ENCODE measurements around the gene APBA2. TPM values are rescaled to one million over a fixed set of nuclear protein-coding genes. Genes with fewer than 3 reads are reported as not detected.

The APBA2 gene
- total RNA-seq, 1 experiment from 2014 or later: not detected

- peak; percentile 72 for DNase-seq (ENCODE audit: low spot score)
Observed at GRCh38 chr15:29102173-29102794, 216.5 kb downstream of the APBA2 start.

GRCh38 chr15:29102911-29103823 is 217.4 kb downstream of the APBA2 start:
- no peak for DNase-seq (ENCODE audit: low spot score)

- DNase-seq (ENCODE audit: low spot score): peak; percentile 57
Observed at GRCh38 chr15:29103824-29104565, 218.2 kb downstream of the APBA2 start.

- no peak for DNase-seq (ENCODE audit: low spot score)
Observed at GRCh38 chr15:29104566-29104880, 218.7 kb downstream of the APBA2 start.

GRCh38 chr15:29105151-29105854 is 219.5 kb downstream of the APBA2 start:
- no peak for DNase-seq (ENCODE audit: low spot score)

GRCh38 chr15:29106116-29106515 is 220.3 kb downstream of the APBA2 start:
- DNase-seq (ENCODE audit: low spot score): no peak

GRCh38 chr15:29106551-29107290 is 220.9 kb downstream of the APBA2 start:
- DNase-seq (ENCODE audit: low spot score): no peak

GRCh38 chr15:29107291-29107890 is 221.6 kb downstream of the APBA2 start:
- DNase-seq (ENCODE audit: low spot score): no peak

- no peak for DNase-seq (ENCODE audit: low spot score)
Observed at GRCh38 chr15:29107971-29108645, 222.3 kb downstream of the APBA2 start.

- no peak for DNase-seq (ENCODE audit: low spot score)
Observed at GRCh38 chr15:29109762-29110161, 224.0 kb downstream of the APBA2 start.

GRCh38 chr15:29110176-29110575 is 224.4 kb downstream of the APBA2 start:
- no peak for DNase-seq (ENCODE audit: low spot score)

GRCh38 chr15:29110733-29111132 is 225.0 kb downstream of the APBA2 start:
- DNase-seq (ENCODE audit: low spot score): no peak

GRCh38 chr15:29111705-29112281 is 226.0 kb downstream of the APBA2 start:
- DNase-seq (ENCODE audit: low spot score): no peak

- DNase-seq (ENCODE audit: low spot score): no peak
Observed at GRCh38 chr15:29113336-29114220, 227.8 kb downstream of the APBA2 start.

GRCh38 chr15:29114221-29115092 is 228.7 kb downstream of the APBA2 start:
- no peak for DNase-seq (ENCODE audit: low spot score)

- DNase-seq (ENCODE audit: low spot score): no peak
Observed at GRCh38 chr15:29115093-29115991, 229.6 kb downstream of the APBA2 start.
